ENCODE results near the gene NFIC.

The NFIC gene

DNA sequence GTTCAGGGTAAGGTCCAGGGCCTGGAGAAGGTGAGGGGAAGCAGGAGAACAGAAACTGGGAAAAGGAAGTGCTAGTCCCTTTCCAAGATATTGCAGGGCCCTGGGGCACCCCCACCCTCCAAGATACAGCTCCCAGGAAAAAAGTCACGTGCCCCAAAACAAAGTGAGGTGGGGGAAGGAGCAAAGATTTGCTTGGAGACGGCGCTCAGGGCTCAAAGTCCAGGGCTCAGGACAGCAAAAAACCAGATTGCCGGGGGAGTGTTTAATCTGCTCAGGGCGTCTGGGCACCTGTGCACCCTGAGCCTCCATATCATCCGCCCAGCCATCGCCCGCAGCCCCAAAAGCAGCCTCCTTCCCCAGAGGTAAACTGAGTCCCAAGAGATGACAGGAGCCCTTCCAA lies 107.6 kb downstream of the NFIC start:
- DNase-seq, result no peak

DNA sequence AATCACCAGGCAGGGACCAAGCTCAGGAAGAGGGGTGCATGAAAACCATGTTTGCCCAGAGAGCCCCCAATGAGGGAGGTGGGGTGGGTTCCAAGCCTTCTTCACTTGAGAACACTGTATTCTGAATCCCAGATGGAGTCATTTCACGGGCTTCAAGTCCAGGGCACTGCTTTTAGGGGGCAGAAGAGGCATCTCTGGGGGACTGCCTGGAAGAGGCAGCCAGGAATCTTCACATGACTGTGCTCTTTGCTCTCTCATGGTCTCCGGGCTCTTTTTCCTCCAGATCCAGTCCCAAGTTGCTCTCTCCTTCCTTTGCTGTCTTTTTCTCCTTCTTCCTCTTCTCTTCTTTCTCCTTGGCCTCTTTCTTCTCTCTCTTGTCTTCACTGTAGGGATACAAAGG lies 108.2 kb downstream of the NFIC start:
- DNase-seq, result no peak

DNA sequence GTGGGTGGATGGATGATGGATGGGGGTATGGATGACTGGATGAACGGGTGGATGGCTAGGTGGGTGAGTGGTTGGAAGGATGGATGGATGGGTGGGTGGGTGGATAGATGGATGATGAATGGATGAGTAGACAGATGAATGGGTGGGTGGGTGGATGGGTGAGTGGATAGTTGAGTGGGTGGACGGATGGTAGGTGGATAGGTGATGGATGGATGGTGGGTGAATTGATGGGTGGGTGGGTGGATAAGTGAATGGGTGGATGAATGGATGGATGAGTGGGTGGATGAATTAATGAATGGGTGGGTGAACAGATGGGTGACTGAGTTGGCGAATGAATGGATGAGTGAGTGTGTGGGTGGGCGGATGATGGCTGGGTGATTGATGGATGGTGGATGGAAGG lies 109.1 kb downstream of the NFIC start:
- no peak for DNase-seq

DNA sequence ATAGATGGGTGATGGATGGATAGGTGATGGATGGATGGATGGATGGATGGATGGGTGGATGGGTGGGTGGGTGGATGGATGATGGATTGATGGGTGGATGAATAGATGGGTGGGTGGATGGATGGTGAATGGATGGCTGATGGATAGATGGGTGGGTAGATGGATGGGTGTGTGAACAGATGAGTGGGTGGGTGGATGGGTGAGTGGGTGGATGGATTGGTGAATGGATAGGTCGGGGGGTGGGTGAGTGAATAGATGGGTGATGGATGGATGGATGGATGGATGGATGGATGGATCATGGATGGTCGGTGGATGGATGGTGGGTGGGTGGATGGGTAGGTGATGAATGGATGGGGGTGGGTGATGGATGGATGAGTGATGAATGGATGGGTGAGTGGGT lies 110.4 kb downstream of the NFIC start:
- no peak for DNase-seq

DNA sequence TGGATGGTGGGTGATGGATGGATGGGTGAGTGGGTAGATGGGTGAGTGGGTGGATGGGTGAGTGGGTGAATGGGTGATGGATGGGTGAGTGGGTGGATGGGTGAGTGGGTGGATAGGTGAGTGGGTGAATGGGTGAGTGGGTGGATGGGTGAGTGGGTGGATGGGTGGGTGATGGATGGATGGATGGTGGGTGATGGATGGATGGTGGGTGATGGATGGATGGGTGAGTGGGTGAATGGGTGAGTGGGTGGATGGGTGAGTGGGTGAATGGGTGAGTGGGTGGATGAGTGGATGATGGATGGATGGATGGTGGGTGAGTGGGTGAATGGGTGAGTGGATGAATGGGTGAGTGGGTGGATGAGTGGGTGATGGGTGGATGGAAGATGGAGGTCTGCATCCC lies 111.1 kb downstream of the NFIC start:
- DNase-seq, result no peak

DNA sequence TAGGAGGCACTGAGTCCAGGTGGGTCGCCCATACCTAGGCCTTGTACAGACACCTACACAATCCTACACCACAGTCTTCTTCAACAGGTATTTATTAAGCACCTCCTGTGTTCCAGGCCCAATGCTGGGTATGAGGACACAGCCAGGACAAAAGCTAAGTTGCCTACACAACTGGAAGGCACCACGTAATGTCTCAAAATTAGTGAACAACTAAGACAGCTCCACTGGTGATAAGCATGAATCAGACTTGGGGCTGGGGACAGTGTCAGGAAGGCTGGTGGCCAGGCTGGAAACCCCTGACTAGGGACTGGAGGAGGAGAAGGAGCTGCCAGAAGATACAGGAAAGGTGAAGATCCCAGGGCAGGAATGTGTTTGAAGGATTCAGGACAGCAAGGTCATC lies 111.6 kb downstream of the NFIC start:
- DNase-seq, result no peak

DNA sequence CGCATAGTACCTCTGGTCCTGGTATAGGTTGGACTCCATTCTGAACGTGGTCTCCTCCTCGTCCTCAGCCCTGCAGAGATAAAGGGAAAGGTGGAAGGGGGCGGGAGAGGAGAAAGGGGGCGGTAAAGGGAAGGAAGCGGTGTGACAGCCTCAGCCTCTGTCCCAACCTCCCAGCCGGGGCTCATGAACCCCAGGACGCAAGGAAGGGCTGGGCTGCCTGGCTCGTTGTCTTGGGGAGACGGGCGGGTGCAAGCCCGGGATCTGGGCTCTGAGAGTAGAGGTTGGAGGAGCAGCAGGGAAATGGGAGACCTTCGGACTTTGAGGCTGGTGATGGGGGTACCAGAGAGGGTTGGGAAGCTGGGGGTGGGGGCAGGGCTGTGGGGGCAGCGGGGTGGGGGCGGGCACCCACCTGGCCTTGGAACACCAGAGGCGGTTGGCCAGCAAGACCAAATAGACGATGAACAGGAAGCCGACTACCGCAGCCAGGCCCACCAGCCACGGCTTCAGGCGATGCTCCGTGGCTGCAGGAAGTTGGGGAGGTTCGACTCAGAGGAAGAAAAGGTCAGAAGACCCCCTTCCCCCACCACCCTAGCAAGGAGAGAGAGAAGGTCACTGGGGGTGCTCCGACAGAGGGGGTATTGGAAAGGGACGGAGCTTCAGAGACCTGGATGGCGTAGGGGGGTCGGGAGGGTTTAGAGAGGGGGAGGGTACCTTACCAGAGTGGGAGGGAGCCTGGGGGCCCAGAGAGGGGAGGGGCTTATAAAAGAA lies 112.2 kb downstream of the NFIC start:
- no peak for DNase-seq

DNA sequence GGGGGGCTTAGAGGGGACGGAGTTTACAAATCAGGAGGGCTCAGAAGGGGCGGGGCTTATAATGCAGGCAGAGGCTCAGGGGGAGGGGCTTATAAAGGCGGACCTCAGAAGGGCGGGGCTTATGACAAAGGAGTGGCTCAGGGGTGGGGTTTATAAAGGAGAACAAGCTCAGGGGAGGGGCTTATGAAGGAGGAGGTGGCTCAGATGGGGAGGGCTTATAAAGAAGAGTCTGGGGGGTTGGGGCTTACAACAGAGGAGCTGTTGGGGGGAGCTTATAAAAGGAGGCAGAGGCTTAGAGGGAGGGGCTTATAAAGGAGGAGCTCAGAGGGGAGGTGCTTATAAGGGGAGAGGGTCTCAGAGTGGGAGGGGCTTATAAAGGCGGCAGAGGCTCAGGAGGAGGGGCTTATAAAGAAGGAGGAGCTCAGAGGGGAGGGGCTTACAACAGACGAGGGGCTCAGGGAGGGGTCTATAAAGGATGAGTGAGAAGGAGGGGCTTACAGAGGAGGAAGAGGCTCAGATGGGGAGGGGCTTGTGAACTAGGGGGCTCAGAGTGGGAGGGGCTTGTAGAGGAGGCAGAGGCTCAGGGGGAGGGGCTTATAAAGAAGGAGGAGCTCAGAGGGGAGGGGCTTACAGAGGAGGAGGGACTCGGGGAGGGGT lies 112.9 kb downstream of the NFIC start:
- peak; percentile 44 for DNase-seq

DNA sequence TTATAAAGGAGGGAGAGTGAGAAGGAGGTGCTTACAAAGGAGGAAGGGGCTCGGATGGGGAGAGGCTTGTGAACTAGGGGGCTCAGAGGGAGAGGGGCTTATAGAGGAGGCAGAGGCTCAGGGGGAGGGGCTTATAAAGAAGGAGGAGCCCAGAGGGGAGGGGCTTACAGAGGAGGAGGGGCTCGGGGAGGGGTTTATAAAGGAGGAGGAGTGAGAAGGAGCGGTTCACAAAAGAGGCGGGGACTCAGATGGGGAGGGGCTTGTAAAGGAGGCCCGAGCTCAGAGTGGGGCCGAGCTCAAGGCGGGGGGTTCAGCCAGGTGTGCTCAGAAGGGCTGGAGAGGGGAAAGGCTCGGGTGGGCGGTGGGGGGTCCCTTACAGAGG lies 113.4 kb downstream of the NFIC start:
- no peak for DNase-seq

DNA sequence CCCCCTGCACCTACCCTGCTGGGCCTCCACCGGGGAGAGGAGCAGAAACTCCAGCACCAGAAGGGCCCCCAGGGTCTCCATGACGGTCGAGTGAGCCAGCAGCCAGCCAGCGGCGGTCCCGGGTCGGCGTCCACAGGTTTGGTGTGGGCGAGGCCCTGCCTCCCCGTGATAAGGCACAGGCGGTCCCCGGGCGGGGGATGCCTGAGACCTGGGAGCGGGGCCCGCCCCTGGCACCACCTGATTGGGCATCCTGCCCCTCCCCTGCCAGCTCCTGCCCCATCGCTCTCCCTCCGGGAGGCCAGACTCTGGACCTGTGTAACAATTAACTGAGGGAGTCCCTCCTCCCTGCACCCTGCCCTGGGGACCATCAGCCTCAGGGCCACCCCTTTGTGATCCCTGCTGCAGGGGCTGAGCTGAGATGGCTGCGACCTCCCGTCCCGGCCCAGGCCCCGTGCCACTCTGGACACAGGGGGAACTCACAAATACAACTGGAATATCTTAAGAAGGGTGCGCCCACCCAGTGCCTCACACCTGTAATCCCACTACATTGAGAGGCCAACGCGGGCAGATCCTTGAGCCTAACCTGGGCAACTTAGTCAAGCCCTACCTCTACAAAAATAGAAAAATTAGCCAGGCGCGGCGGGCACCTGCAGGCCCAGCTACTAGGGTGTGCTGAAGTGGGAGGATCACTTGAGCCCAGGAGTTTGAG lies 114.2 kb downstream of the NFIC start, which contains the start of gene SMIM24:
TSS of gene SMIM24 (minus strand) at position 143 of the 709 bp plus-strand sequence. CDS start at position 81, 62 bp downstream.
- no peak for DNase-seq

DNA sequence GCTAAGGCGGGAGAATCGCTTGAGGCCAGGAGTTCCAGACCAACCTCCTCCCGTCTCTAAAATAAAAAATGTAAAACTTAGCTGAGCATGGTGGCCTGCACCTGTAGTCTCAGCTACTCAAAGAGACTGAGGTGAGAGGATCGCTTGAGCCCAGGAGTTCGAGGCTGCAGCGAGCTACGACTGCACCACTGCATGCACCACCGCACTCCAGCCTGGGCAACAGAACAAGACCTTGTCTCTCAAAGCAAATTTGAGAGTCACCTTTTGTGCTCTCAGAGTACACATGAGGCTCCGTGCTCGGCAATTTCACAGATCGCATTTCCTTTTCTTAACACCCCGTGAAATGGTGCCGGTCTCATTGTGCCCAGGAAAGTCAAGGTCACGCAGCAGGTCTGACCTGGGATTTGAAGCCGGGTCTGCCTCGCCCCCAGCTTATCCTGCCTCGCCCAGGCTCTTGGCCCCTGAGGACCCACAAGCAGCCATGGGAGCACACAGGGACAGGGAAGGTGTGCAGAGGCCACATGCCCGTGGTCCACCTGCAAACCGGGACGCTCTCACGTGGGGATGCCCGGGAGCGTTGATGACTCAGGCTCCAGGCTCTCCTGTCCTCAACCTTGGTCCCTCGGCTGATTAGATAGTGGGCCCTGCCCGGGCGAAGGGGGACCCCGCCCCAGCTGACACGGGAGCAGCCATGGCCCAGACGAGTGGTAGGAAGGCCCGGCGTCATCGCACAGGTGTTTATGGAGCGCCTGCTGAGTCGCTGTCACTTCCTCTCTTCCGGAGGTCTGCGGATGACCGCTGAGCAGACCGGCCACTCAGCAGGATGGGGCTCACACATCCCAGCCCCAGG lies 115.1 kb downstream of the NFIC start:
- no peak for DNase-seq

DNA sequence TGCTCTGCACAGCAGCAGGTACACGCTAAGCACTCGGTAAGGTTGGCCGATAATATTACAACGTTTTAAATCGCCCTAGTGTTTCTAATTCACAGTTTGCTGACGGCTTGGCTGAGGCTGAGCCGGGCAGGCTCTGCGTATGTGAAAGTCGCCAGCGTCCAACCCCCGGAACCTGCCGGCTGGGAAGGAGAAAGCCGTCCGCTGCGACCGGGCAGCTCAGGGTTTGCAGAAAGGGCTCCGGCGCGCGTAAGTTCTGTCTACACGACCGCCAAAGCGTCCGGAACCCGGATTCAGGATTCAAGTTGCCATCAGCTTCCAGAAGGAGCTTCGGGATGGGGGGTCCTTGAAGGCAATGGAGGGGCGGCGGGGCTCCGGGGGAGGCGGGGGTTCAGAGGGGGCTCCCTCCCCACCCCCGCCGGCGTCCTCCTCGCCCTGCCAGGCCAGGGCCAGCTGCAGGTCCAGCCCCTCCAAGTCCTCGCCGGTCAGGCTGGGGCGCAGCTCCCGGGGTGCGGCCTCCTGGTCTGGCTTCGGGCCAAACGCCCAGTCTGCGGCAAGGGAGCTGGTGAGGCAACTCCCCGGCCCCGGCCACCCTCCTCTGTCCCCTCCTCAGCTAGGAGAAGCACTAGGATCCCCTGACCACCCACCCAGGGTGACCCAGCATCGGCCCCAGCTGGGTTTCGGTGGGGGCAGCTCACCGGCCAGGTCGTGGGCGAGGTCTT lies 116.3 kb downstream of the NFIC start:
- no peak for DNase-seq

DNA sequence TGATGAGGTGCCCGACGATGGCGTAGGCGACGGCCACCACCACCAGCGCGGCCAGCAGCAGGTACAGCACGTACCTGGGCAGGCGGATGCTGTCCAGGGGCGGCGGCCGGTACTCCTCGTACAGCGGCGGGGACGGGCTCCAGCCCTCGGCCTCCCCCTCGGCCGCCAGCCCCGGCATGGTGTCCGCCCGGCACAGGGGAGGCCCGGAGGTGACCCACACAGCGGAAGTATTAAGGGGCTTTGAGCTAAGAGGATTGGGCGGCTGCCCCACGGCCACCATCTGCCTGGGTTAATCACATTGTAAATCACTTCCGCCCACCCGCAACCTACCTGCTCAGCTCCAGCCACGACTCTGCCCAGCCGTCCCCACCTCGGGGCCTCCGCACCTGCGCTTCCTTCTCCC lies 116.8 kb downstream of the NFIC start, which contains the start of gene SMIM44:
TSS of gene SMIM44 (minus strand) at position 216 of the 403 bp plus-strand sequence. CDS start at position 178, 38 bp downstream.
- DNase-seq, result no peak

DNA sequence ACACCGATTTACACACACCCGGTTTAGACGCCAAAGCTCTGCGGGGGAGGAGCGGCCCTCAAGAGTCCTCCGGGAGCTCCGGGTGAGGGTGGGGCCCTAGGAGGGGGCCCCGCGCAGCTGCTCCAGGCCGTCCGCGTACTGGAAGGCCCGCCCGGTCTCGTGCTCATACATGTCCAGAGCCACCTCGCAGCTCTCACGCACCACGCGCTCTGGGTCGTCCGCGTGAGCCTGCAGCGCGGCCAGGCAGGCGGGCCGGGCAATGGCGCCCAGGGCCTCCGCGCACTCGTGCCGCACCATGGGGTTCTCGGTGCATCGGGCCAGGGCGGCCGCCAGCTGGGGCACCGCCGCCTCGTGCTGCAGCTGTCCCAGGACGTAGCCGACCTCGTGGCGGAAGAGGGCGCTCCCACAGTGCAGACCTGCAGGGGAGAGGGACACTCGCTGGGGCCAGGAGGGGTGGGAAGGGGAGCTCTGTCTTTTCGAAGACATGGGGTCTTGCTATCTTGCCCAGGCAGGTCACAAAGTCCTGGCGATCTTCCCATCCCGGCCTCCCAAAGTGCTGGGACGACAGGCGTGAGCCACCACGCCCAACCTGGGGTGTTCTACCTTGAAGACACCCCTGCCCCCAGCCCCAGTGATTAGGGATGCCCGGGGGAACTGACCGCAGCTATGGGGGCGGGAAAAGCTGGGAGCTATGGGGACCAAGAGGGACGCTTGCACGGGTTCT lies 125.2 kb downstream of the NFIC start:
- no peak for DNase-seq

DNA sequence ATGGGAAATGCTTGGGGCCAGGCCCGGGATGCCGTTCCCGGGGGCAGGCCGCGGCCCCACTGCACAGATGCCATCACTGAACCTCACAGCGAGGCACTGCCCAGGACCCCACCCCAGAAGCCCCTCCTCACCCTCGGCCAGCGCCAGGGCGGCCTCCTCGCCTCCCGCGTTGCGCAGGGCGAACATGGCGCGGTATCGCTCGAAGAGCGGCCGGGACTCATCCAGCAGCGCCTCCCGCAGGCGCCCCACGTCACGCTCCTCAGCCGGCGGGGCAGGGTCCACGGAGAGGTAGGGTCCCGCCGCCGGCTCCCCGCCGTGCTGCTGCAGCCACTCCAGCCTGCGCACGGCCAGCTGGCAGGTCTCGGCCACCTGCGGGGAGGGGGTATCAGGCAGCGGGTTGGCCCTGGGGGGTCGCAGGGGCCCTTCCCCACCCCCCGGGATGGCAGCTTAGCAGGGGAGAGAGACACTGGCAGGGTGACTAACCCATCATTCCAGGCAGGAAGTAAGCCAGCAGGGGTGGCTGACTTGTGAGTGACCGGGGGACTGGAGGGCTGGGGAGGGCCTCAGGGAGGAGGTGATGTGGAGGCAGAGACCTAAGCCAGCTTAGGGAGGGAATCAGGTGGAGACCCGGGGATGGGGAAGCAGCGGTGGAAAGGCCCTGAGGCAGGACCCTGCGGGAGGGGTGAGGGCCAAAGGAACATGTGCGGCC lies 125.9 kb downstream of the NFIC start:
- no peak for DNase-seq

DNA sequence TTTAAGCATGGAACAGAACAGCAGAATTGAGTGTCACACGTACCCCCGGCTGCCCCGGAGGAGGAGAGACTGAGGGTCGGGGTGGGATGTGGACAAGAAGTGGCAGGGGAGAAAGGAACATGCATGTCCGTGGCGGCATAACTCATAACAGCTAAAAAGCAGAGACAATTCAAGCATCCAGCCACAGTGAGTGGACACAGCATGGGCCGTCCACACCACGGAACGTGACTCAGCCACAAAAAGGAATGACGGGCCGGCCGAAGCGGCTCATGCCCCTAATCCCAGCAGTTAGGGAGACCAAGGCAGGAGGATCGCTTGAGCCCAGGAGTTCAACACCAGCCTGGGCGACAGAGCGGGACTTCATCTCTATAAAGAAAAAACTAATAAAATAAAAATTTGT lies 126.5 kb downstream of the NFIC start:
- DNase-seq, result no peak

DNA sequence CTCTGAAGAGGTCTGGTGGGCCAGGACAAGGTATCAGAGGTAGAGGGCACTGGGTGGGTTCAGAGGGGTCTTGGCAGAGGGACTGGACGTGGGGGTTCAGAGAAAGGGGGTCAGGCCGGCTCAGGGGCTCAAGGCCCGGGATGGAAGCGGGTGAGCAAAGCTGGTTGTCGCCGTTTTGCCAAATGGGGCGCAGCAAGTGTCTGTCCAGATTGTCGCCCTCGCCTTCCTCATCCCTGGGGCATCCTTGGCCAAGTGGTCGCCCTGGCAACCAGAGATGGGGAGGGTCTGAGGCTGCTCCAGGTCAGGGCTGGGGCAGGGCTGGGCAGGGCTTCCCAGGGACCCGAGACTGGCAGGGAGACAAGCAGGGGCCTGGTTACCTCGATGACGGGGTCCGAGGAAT lies 127.3 kb downstream of the NFIC start:
- DNase-seq, result no peak

DNA sequence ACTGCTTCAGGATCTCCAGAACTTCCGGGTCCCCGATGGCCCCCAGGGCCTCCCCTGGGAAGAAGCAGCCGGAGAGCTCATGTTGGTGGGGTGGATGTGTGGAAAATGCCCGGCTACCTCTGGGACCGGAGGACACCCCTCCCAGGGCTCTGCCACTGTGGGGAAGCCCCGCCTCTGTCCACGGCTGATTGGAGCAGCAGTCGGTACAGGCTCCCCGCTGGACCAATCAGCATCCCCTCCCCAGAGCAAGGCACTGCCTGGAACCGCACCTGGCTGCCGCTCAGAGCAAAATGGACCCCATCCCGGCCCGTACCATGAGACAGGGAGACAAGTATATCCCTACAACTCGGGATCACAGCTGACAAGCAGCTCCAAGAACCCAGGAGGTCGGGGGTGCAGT lies 127.7 kb downstream of the NFIC start:
- no peak for DNase-seq

DNA sequence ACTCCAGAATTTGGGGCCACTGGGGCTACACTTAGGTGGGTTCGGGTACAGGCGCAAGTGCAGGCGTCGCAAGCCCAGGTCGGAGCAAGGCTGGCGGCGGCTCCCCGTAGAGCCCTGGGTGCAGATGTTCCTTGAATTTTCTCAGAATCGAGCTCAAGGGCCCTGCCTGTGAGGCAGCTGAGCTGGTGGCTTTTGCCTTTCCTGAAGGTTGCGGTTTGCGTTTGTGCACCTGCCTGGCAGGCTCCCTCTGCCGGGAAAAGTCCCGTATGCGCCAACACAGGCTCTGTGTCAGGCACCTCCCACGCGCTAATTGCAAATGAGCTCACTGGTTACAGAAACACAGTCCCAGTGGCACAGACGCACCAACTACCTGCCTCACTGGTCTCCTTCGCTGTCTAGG lies 128.2 kb downstream of the NFIC start:
- DNase-seq, result peak; percentile 44

DNA sequence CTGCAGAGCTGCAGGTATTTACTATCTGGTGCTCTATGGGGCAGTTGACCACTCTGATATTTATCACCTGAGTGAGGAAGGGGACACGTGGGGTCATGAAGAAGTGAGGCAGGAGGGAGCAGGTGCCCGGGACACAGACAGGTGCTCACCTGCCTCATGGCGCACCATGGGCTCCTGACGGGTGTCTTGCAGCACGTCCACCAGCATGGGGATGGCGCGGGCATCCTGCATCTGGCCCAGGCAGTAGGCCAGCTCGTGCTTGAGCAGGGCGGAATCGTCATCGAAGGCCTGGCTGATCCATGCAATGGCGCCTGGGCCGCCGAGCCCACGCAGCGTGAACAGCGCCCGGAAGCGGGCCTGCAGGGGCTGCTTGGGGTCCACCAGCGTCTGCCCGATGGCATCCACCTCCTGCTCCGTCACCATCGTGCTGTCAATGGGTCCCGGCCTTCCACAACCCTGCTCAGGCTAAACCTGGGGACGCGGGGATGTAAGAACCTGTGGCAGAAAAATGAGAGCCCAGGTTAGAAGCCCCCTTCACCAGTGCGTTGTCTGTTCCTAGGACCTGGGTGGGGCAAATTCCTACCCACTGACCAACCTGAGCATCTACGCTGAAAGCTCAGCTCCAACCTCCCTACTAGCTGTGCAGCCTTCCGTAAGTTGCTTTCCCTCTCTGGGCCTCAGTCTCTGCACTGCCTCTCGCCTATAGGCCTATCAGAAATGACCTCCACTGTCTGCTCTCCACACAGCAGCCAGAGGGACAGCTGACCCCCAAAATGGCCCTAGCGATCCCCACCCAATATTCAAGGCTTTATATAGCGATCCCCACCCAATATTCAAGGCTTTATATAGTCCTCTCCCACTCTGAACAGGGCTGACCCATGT lies 130.2 kb downstream of the NFIC start:
- DNase-seq, result no peak
